Raji (cell line): Measurements from ENCODE around the gene TMEM240.
A peak's percentile ranks its signal among the peaks of the same experiment; 100 is the strongest.

ENCODE experiments used
- POLR2A ChIP-seq: IDR thresholded peaks from 2 replicates; pipeline ENCODE4 v1.6.1; 2011; ENCODE audit warnings: low read depth, low read length, control low read depth; ENCODE audit not compliant: insufficient read depth

The TMEM240 gene

DNA sequence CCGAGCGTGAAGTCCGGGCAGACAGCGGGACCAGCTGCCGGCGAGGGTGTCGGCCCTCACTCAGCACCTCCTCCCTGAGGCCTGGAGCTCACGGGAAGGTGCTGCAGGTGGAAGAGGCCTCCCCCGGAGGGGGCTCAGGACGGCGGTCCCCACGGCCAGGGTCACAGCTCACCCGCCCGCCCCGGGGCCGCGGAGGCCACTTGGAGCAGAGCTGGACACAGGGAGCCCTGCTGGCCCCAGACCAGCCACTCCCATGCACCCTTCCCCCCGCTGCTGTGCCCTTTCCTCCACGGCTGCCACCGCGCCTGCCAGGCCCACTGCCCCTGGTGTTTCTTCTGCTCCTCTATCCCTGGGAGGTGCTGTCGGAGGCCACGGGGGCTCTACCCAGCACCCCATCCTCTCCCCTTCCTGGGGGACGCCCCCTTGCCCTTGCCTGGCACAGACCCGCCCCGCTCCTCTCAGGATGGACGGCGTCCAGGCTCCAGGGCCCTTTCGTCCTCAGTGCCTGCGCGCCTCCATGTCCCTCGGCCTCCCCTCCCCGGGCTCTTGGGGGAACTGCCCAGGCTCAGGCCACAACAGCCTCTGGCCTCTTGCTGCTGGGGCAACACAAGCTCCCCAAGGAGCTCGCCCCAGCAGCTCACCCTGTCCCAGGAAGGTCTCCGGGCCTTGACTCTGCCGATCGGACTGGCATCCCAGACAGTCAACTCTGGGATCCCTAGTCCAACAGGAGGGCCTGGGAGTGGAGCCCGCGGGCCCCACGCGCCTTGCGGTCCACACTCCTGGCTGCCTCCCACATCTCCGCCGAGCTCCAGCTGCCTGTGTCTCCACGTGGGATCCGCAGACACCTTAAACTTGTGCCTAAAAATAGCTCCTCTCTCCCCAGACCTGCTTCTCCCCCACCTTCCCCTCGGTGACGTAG lies 4.1 kb downstream of the TMEM240 start:
- TF ChIP-seq POLR2A: no peak

DNA sequence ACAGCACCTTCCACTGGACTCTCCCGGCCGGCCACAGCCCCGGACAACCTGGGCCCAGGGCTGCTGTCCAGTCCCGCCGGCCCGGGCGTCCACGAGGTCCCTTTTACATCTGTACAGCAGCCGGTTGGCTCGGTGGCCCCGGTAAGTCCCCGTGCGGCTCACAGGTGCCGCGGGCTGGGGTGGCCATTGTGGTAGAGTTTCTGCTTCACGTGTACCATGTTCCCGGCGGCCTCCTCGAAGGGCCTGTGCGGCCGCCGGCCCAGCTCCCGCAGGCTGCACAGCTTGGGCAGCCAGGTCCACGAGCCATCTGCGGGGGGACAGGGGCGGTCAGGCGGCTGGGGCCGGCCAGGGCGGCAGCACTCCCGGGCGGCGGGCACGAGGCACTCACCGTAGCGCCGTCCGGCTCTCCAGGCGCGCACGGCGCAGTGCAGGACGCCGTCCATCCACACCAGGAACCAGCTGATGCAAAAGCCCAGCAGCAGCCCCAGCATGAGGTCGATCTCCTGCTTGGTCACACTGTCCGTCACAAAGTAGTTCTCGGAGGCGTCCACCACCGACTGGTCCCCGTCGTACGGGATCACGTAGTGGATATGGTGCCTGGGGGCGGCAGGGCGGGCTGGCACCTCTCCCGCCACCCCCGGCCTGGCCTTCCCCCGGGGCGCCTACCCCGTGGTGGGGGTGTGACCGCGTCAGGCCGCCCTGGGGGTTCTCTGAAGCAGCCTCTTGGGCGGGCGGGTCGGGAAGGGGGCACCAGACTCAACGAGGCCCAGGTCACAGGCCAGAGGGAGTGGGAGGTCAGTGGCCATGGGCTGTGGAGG lies 5.0 kb downstream of the TMEM240 start:
- no peak for TF ChIP-seq POLR2A

DNA sequence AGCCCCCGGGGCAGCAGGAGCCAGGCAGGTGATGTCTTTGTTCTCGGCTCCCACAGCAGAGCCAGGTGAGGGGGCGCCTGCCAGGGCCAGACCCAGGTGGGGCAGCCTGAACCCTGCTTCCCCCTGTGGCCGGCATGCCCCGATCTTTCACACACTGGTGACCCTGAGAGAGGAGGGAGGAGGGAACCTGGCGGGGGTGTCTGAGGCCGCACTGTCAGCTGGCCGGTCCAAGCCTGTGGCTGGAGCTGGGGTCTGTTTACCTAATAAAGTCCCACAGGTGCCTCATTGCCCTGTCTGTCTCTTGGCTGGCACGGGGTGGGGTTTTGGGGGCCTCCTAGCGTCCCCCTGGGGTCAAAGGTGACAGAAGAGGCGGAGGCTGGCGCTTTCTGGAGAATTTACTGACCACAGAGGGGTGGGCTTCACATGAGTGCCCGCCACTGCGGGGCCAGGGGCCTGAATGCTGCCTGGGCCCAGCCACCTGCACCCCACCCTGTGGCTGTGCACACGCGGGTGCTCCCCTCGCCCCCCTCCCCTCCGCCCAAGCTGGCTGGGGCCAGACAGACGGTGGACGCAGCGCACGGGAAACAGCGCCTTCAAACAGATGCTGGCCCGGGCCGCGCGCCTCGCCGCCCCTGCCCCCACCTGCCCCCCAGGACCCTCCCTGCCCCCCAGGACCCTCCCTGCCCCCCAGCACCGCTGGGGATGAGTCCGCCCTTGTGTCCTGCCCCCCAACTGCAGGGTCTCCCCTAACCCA lies 5.8 kb downstream of the TMEM240 start:
- no peak for TF ChIP-seq POLR2A

DNA sequence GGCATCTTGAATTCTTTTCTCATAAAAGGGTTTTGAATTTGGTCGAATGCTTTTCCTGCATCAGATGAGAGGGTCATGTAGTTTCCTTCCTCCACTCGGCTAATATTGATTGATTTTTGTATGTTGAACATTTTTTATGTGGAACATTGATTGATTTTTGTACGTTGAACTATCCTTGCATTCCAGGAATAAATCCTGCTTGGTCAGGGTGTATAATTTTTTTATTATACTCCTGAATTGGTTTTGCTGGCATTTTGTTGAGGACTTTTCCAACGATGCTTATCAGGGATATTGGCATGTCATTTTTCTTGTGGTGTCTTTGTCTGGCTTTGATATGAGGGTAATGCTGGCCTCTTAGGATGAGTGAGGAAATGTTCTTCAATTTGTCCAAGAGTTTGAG lies 8.5 kb downstream of the TMEM240 start:
- TF ChIP-seq POLR2A: no peak

DNA sequence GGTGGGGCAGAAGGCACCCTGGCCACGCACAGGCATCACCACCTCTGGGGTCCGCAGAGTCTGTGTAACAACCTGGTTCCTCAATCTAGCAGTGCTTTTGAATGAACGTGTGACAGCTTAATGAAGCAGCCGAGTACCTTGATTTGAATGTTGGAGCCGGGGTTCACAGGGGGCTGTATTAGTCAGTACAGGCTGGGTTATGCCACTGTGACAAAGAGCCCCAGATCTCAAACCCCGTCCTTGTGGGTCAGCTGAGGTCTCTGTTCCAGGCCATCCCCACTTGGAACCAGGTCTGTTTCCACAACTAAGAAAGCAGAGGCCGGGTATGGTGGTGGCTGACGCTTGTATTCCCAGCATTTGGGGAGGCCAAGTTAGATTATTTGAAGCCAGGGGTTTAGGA lies 10.5 kb downstream of the TMEM240 start:
- TF ChIP-seq POLR2A: no peak

DNA sequence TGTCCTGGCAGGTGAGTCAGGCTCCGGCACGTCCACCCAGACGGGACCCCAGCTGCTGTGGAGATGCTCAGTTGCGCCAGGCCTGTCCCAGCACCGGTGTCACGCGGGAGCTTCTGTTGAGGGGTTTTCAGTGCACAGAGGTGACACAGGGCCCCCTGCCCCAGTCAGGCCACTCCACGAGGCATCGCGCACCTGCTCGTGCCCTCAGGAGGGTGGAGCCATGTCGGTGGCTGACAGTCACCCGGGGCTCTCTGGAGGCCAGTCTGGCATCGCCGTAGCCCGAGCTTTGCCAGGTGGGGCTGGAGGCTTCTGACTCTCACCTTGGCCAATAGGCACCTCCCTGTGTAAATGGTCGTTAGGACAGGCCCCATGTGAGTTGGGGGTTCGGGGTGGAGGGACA lies 11.1 kb downstream of the TMEM240 start:
- no peak for TF ChIP-seq POLR2A

DNA sequence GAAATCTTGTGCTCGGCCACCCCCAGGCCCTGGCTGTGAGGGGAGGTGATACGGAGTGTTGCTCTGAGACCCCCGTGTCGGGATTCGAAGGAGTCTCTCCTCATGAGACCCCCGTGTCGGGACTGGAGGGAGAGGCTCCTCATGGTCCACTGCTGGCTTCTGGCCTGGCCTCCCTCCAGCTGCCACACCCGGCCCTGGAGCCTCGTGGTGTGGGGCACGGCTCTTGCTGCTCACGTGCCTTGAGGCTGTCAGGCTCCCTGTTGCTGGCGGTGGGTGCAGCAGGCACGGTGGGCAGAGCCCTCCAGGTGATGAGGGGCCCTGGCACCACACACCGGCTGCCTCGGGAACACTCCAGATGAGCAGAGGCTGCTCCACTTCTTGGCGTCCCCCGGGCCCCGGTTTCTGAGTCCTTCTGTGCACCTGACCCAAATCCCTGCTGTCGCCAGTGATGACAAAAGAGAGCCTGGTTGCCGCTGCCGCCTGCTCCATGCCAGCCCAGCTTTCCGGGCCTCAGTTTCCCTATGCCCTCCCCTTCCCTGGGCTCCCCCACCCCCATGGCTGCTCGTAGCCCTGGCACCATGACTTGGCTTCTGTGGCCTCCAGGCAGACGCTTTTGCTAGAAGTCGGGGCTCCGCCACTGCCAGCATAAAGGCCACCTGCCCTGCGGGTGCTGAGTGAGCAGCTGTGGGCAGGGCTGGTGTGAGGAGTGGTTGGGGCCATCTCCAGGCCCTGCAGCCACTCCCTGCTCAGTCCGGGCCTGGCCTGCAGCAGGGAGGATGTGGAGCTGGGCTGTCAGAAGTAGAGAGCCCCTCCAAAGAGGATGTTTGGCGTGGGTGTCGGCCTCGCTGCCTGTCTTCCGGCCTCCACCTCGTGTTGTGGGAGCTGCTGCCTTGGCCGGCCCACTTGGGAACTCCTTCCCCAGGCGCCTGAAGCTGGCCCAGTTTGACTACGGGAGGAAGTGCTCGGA lies 11.8 kb downstream of the TMEM240 start:
- no peak for TF ChIP-seq POLR2A

DNA sequence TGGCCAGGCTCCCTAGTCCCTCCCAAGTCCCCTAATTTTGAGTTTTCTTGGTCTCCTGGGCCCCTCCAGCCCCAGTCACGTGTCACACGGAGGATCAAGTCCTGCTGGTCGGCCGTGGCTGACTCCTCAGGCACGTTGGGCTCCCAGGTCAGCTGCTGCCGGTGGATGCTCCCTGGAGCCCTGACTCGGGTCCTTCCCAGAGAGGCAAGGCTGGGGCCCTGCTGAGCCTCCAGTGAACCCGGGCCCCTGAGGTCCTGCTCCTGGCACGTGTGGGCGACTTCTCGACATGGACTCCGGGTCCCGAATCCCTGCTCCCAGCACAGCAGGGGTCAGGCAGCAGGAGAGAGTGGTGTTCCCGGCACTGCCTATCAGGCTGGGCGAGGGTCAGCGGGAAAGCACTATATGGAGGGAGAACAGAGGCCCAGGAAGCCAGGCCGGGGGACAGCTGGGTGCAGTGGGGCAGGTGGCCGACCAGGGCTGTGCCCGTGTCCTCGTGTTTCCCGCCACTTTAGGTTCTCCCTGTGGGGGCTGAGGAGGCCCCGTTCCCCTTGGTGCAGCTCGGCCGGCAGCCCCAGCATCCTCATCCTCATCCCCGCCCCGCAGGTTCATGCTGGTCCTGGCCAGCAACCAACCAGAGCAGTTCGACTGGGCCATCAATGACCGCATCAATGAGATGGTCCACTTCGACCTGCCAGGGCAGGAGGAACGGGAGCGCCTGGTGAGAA lies 13.2 kb downstream of the TMEM240 start:
- TF ChIP-seq POLR2A: no peak

DNA sequence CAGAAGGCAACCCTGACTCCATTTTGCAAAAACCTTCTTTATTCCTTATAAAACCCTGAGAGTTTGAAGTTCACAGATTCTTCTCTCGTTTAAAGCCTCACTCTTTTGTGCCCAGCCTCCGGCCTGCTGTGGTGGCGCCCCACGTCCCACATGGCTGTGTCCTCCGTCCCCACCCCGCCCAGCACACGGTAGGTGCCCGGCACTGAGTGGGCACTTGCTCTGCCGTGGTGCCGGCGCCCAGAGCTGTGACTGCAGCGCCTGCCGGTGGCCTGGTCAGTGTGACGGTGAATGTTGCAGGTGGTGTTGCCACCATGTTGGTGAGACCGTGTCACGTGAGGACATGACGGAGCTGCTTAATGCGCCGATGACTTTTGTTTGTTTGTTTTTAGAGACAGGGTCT lies 19.1 kb downstream of the TMEM240 start:
- TF ChIP-seq POLR2A: no peak

DNA sequence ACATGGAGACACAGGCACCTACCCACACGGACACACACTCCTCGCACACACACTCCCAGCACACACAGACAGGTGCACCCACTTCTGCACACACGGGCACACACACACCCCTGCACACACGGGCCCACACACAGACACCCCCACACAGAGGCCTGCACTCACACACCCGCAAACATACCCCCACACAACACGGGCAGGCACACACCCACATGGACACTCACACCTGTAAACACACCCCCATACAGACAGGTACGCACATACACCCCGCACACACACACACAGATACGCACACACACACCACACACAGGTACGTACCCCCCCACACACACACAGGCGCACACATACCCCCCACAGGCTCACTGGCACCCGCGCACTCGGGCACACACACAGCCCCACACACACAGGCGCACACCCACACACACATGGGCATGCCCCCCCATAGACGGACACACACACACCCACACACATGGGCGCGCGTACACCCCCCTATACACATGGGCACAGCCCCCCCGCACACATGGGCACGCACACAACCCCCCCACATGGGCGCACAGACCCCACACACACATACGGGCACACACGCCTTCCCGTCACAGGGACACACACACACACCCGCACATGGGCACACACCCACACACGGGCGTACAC lies 22.3 kb downstream of the TMEM240 start:
- TF ChIP-seq POLR2A: no peak

DNA sequence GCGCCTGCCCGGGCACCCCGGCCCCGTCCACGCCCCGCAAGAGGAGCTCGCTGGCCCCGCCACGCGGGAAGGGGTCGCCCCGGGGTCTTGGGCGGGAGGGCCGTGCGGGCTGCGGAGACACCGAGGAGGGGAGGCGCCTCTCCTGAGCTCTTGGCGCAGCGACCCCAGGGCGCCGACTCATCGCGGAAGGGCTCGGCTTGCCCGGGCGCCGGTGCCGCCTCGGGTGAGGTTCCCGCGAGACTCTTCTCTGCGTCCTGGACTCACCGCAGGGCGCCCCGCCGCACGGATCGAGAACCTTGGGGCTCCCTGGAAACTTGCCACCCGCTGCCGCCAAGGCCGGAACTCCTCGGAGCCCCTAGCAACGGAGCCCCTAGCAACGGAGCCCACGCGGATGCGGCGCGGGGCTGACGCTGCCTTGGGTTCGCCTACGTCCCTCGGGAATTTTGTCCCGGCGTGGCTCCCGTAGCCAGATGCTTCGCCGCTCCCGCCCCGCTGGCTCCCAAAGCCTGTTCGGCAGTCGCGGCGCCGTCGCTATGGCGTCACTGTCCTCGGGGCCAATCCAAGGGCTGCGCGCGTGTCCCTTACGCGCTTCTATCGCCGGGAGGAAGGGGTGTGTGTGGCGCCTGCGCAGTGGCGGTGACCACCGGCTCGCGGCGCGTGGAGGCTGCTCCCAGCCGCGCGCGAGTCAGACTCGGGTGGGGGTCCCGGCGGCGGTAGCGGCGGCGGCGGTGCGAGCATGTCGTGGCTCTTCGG lies 28.7 kb downstream of the TMEM240 start, which contains the start of gene ATAD3A:
Gene ATAD3A, plus strand, starts transcription at position 630 of the 753 bp plus-strand sequence. Its CDS starts 107 bp downstream, at position 737.
- peak; percentile 93 for TF ChIP-seq POLR2A

DNA sequence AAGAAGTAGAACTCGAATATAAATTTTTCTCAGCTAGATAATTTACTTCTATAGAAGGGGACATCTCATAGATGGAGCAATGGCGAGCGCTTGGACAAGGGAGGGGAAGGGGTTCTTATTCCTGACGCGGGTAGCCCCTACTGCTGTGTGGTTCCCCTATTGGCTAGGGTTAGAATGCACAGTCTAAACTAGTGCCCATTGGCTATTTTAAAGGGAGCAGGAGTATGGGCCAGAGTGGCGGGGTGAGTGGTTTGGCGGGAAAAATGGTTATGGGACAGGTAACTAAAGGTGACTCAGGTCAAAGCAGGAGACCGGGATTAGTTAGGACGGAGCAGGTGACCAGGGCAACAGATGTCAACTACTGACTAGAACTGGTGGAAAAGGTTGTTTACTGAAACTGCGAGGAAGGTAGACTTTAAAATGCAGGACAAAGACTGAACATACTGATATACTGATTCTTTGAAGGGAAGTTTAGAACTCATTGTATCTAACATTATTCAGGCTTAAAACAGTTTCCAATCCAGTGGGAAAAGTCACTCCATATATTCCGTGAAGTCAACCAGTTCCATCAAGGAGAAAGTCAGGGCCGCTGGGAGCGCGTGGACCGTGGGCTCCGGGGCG lies 29.4 kb downstream of the TMEM240 start:
- TF ChIP-seq POLR2A: no peak
